HCT116 (cell line): ENCODE measurements around the gene HDGF.

ENCODE experiments used
- CEBPB ChIP-seq: IDR thresholded peaks from 2 replicates; pipeline ENCODE4 v1.6.1; 2012; ENCODE audit warnings: low read depth
- EGR1 ChIP-seq: IDR thresholded peaks from 2 replicates; pipeline ENCODE4 v1.6.1; 2012; ENCODE audit warnings: low read depth
- ELF1 ChIP-seq: IDR thresholded peaks from 2 replicates; pipeline ENCODE4 v1.6.1; 2012; ENCODE audit warnings: low read depth, borderline replicate concordance
- EZH2 ChIP-seq: fragments of 200-600 bp; sonication (generic); IDR thresholded peaks from 2 replicates; pipeline ENCODE4 v1.6.1; 2017; ENCODE audit warnings: antibody characterized with exemption, mixed run types
- POLR2A ChIP-seq: IDR thresholded peaks from 2 replicates; pipeline ENCODE4 v1.7.0; 2011; ENCODE audit warnings: borderline replicate concordance; ENCODE audit not compliant: insufficient read depth, insufficient read length; ENCODE audit errors: extremely low read depth
- POLR2AphosphoS5 ChIP-seq: IDR thresholded peaks from 2 replicates; pipeline ENCODE4 v1.6.1; 2011; ENCODE audit warnings: mild to moderate bottlenecking, low read depth, low read length, moderate library complexity
- RAD21 ChIP-seq: IDR thresholded peaks from 2 replicates; pipeline ENCODE4 v1.6.1; 2012; ENCODE audit warnings: low read depth, mild to moderate bottlenecking
- SIN3A ChIP-seq: IDR thresholded peaks from 2 replicates; pipeline ENCODE4 v1.6.1; 2012; ENCODE audit warnings: low read depth
- SP1 ChIP-seq: IDR thresholded peaks from 2 replicates; pipeline ENCODE4 v1.6.1; 2012; ENCODE audit warnings: low read depth
- TCF7L2 ChIP-seq: IDR thresholded peaks from 2 replicates; pipeline ENCODE4 v1.7.0; 2011; ENCODE audit warnings: borderline replicate concordance, inconsistent platforms; ENCODE audit not compliant: insufficient read depth, insufficient read length; ENCODE audit errors: extremely low read depth
- ZFX ChIP-seq: fragments of 450-650 bp; IDR thresholded peaks from 2 replicates; pipeline ENCODE4 v1.6.1; 2017
- ZNF274 ChIP-seq: fragments of 200-500 bp; sonication (Bioruptor generic); IDR thresholded peaks from 2 replicates; pipeline ENCODE4 v1.6.1; 2014; ENCODE audit warnings: mild to moderate bottlenecking, low read depth, low read length, inconsistent platforms
- TF ChIP-seq, protein P1 (sequence below), 3 experiments: fragments of 200-600 bp in 1 of 3; sonication (generic) in 1 of 3; IDR thresholded peaks in 2 of 3; conservative IDR thresholded peaks in 1 of 3; 2 replicates each; pipeline ENCODE4 v1.5.1; 2012 to 2017; ENCODE audit warnings: low read depth in 2 of 3, low read length in 2 of 3, antibody characterized with exemption in 1 of 3, borderline replicate concordance in 1 of 3, control low read depth in 1 of 3, mild to moderate bottlenecking in 1 of 3, mixed read lengths in 1 of 3, mixed run types in 1 of 3, moderate library complexity in 1 of 3; ENCODE audit not compliant: insufficient read depth in 1 of 3
- TF ChIP-seq, protein P2 (sequence below): IDR thresholded peaks from 2 replicates; pipeline ENCODE4 v1.6.1; 2012

DNA sequence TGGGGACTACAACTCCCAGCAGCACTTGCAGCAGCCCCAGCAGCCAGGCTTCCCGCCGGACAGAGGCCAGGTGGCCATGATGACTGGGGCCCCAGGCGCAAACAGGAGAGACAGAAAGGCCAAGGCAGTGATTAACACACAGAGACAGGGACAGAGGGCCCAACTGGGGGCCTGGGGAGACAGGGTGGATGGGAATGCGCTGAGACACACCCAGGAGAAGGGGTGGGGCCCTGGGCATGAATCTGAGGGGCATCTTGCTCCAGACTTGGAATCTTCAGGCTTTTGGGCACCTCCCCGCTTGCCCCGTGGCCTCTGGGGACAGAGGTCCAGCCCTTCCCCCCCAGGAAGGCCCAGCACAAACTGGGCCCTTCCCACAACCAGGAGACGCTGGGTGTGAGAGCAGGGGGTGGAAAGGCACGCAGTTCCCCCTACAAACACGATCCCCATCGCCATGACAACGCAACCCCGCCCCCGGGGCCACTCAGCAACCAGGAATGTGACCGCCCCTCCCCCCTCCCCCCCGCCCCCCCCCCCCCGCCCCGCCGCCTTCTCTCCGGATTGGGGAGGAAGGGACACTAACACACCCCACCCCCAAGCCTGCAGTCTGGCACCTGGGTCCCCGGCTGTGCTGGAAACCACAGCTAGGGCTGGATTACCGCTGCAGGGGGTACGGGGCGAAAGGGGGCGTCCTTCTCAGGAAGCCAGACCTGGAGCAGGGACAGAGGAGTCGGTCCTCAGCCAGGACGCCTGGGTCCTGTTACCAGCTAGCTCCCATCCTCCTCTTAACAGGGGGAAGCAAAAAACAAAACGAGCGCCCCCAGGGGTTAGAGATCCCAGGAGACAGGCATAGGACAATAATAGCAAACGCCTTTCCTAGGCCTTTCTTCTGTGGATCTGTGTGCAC is 4.5 kb downstream of the HDGF start:
- TF ChIP-seq, protein P1, sequence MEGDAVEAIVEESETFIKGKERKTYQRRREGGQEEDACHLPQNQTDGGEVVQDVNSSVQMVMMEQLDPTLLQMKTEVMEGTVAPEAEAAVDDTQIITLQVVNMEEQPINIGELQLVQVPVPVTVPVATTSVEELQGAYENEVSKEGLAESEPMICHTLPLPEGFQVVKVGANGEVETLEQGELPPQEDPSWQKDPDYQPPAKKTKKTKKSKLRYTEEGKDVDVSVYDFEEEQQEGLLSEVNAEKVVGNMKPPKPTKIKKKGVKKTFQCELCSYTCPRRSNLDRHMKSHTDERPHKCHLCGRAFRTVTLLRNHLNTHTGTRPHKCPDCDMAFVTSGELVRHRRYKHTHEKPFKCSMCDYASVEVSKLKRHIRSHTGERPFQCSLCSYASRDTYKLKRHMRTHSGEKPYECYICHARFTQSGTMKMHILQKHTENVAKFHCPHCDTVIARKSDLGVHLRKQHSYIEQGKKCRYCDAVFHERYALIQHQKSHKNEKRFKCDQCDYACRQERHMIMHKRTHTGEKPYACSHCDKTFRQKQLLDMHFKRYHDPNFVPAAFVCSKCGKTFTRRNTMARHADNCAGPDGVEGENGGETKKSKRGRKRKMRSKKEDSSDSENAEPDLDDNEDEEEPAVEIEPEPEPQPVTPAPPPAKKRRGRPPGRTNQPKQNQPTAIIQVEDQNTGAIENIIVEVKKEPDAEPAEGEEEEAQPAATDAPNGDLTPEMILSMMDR (IDR thresholded peaks at IDR 0.05 in 2 of 3, conservative IDR thresholded peaks at IDR 0.05 in 1 of 3; ENCODE audit: borderline replicate concordance in 1 of 3, insufficient read depth in 1 of 3, low read depth in 2 of 3, low read length in 2 of 3) = peak in 2 of 3 experiments; percentile 39 to 41; a peak in 3 of 6 replicates
- TF ChIP-seq EZH2 = no peak
- peak; percentile 62 for TF ChIP-seq POLR2AphosphoS5
- no peak for TF ChIP-seq POLR2A
- TF ChIP-seq, protein P2, sequence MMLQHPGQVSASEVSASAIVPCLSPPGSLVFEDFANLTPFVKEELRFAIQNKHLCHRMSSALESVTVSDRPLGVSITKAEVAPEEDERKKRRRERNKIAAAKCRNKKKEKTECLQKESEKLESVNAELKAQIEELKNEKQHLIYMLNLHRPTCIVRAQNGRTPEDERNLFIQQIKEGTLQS = no peak
- no peak for TF ChIP-seq EGR1
- TF ChIP-seq RAD21 = no peak
- TF ChIP-seq TCF7L2 = no peak
- no peak for TF ChIP-seq SP1
- no peak for TF ChIP-seq ZNF274
- TF ChIP-seq SIN3A = no peak
- TF ChIP-seq ELF1 = no peak
- TF ChIP-seq ZFX = peak; percentile 67
- no peak for TF ChIP-seq CEBPB
